B cell (primary cell): ENCODE measurements around the gene TEAD1. TPM values are rescaled to one million over a fixed set of nuclear protein-coding genes. Genes with fewer than 3 reads are reported as not detected.

Source experiments
- ATAC-seq: fragments of 200-7000 bp; cut with Tn5 transposase; one replicate; pipeline ENCODE4 v1.10.0; 2021; ENCODE audit warnings: low read depth, mild to moderate bottlenecking, moderate number of reproducible peaks, moderate library complexity
- CTCF ChIA-PET: fragments of 350-600 bp; sonication (Branson Sonifier 250); formaldehyde crosslinking; loops from one replicate; lab custom pipeline; 2021; ENCODE audit warnings: antibody characterized with exemption, inconsistent platforms; lab: Charles Lee
- POLR2A ChIA-PET: fragments of 350-600 bp; sonication (Branson Sonifier 250); formaldehyde crosslinking; loops from one replicate; lab custom pipeline; 2021; ENCODE audit warnings: antibody characterized with exemption; lab: Charles Lee
- DNase-seq: peaks from one replicate; pipeline ENCODE4 v3.0.0; 2013
- H2AFZ ChIP-seq: 2 replicates; pipeline ENCODE4 v1.6.1; 2012; ENCODE audit warnings: mild to moderate bottlenecking, low read depth, low read length; ENCODE audit not compliant: insufficient read depth, poor library complexity, severe bottlenecking
- H3K27ac ChIP-seq, 2 donors: 1 replicate in 1 of 2; 2 replicates in 1 of 2; pipeline ENCODE4 v1.5.1; 2012 to 2013; ENCODE audit warnings: low read length in 2 of 2, mild to moderate bottlenecking in 2 of 2, moderate library complexity in 1 of 2
- H3K27me3 ChIP-seq, 4 experiments: fragments of 200-600 bp in 1 of 4; sonication (generic) in 1 of 4; replicated peaks in 1 of 4; 1 replicate in 2 of 4; 2 replicates in 2 of 4; pipeline versions ENCODE4 v1.6.1 to v1.7.0; 2013 to 2016; ENCODE audit warnings: low read length in 3 of 4, mild to moderate bottlenecking in 2 of 4, mixed read lengths in 1 of 4, moderate library complexity in 1 of 4; ENCODE audit not compliant: insufficient read depth in 4 of 4, control insufficient read depth in 3 of 4; ENCODE audit errors: control extremely low read depth in 1 of 4
- H3K36me3 ChIP-seq, 2 experiments: replicated peaks in 1 of 2; 1 replicate in 1 of 2; 2 replicates in 1 of 2; pipeline versions ENCODE4 v1.6.1 to v1.7.1; 2013; ENCODE audit warnings: low read length in 1 of 2; ENCODE audit not compliant: insufficient read depth in 2 of 2, control insufficient read depth in 1 of 2; ENCODE audit errors: control extremely low read depth in 1 of 2, extremely low read depth in 1 of 2
- H3K4me1 ChIP-seq, 2 donors: fragments of 200-600 bp in 1 of 2; sonication (generic) in 1 of 2; 1 replicate in 1 of 2; 2 replicates in 1 of 2; pipeline versions ENCODE4 v1.5.1 to v1.6.1; 2013 to 2017; ENCODE audit warnings: low read length in 2 of 2; ENCODE audit not compliant: control insufficient read depth in 2 of 2, insufficient read depth in 2 of 2
- H3K4me2 ChIP-seq: replicated peaks from 2 replicates; pipeline ENCODE3; 2012; ENCODE audit warnings: mild to moderate bottlenecking, low read depth, low read length; ENCODE audit not compliant: poor library complexity, severe bottlenecking
- H3K4me3 ChIP-seq, 5 experiments: fragments of 200-600 bp in 1 of 5; sonication (generic) in 1 of 5; 1 replicate in 3 of 5; 2 replicates in 2 of 5; pipeline versions ENCODE4 v1.5.1 to v1.7.0; 2011 to 2016; ENCODE audit warnings: low read length in 4 of 5, mild to moderate bottlenecking in 4 of 5, low read depth in 2 of 5, control low read depth in 1 of 5, moderate library complexity in 1 of 5; ENCODE audit not compliant: insufficient read depth in 1 of 5; ENCODE audit errors: control extremely low read depth in 1 of 5, extremely low read depth in 1 of 5
- H3K79me2 ChIP-seq: fragments of 200-600 bp; sonication (generic); one replicate; pipeline ENCODE4 v1.6.0; 2016; ENCODE audit warnings: low read length; ENCODE audit not compliant: control insufficient read depth, insufficient read depth
- H3K9ac ChIP-seq: fragments of 200-600 bp; sonication (generic); 2 replicates; pipeline ENCODE4 v1.6.1; 2017; ENCODE audit warnings: mild to moderate bottlenecking, low read length, moderate library complexity
- H3K9me3 ChIP-seq, 3 donors: one replicate each; pipeline versions ENCODE4 v1.6.1 to v1.7.1; 2013; ENCODE audit warnings: low read length in 2 of 3; ENCODE audit not compliant: control insufficient read depth in 2 of 3, insufficient read depth in 1 of 3; ENCODE audit errors: control extremely low read depth in 1 of 3
- H4K20me1 ChIP-seq: 2 replicates; pipeline ENCODE4 v1.6.0; 2012; ENCODE audit warnings: mild to moderate bottlenecking, low read length; ENCODE audit not compliant: insufficient read depth, control insufficient read depth, poor library complexity, severe bottlenecking
- H3K27ac Mint-ChIP-seq: one replicate; pipeline ENCODE4 v1.8.0; 2021; ENCODE audit warnings: mixed read lengths
- H3K27me3 Mint-ChIP-seq: one replicate; pipeline ENCODE4 v1.8.0; 2021; ENCODE audit warnings: mixed read lengths
- H3K4me1 Mint-ChIP-seq: one replicate; pipeline ENCODE4 v1.8.0; 2021; ENCODE audit warnings: mixed read lengths
- H3K4me3 Mint-ChIP-seq: one replicate; pipeline ENCODE4 v1.8.0; 2021; ENCODE audit warnings: mixed read lengths
- H3K9me3 Mint-ChIP-seq: one replicate; pipeline ENCODE4 v1.8.0; 2022; ENCODE audit warnings: mixed read lengths; ENCODE audit not compliant: insufficient read depth
- EZH2 ChIP-seq: IDR thresholded peaks from 2 replicates; pipeline ENCODE4 v1.6.1; 2012; ENCODE audit warnings: borderline replicate concordance, low read depth, mild to moderate bottlenecking, moderate library complexity, low read length; ENCODE audit not compliant: insufficient read depth, poor library complexity, severe bottlenecking
- WGBS: methylation state at CpG from one replicate; pipeline ENCODE4 v1.1.5; 2013; ENCODE audit warnings: missing lambda C conversion rate; ENCODE audit not compliant: insufficient coverage; 5-methylcytosine and 5-hydroxymethylcytosine counted together
- intact Hi-C: fragments of 100-400 bp; cut with micrococcal nuclease; formaldehyde crosslinking; loops from one replicate; pipeline ENCODE4 v1.10.0; 2022
- polyA plus RNA-seq: library from polyadenylated mRNA; depleted of rRNA; stranded (reverse); fragments of >200 nt; gene quantifications from 2 replicates; pipeline ENCODE4 v1.2.3, GENCODE V29; 2012
- total RNA-seq, 2 donors: library from RNA; stranded (reverse); fragments of 120-200 nt in 1 of 2; gene quantifications; 1 replicate in 1 of 2; 2 replicates in 1 of 2; pipeline versions ENCODE4 v1.2.3 to v1.2.4, GENCODE V29; 2013 to 2022
- TF ChIP-seq, protein P1 (sequence below): fragments of 200-600 bp; IDR thresholded peaks from one replicate; pipeline ENCODE4 v1.8.0; 2022; ENCODE audit warnings: antibody characterized with exemption, mild to moderate bottlenecking

Gene TEAD1
- total and polyA plus RNA-seq, 2 donors (not counting 1 experiment from before 2014, with no cell fraction given): 0.30 TPM; not detected in 1

DNA sequence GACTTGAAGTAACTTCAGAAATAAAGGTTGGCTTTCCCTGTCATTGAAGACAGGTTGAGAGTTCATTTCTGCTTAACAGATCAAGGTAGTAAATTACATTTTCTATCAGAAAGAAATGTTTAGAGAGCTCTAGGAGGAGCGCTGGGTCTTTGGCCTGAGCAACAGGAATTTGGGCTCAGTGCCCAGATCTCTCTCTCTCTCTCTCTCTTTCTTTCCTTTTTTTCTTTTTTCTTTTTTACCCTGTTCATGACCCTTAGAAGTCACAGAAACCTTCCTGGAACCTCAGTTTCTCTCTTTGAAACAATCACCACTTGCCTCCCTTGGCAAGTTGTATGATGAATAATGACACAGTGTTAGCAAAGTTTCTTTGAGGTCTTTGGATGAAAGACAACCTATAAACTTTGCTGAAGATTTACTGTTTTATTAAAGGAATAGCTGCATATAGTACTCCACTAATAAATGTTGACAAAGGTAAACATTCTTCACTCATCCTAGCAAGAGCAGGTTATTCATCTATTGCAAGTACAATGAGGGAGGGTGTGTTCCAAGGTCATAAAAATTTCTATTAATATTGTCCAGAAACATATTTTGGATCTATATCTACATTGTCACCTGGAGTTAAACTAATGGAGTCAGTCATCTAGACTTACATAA is 299.4 kb downstream of the TEAD1 start:
- WGBS: 100% methylated on average over 1 of the region's 1 CpG
- H4K20me1 ChIP-seq: no peaks in the 10 kb centered on the region
- CTCF ChIA-PET: interaction anchor here (0.5 to 1.1 kb wide), 3 partner anchors 9 to 87 kb away, joined by 3 to 4 read pairs (median 3); no protein-coding TSS in a partner anchor

DNA sequence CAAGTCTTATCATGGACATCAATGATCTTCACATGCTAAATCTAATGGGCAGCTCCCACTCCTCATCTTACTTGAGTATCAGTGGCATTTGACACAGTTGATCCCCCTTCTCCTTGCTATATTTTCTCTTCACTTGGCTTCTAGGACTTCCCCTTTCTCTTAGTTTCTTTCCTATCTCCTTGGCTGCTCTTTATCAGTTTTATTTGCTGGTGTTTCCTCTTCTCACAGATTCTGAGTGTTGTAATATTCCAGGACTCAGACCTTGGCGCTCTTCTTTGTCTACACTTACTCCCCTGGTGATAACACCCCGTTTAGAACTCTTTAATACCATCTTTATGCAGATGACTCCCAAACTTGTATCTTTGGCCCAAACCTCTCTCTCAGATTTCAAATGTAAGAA is 301.0 kb downstream of the TEAD1 start:
- Mint-ChIP-seq H3K4me3 (no peak overlapping the region), H3K27ac (no peak overlapping the region), H3K4me1 (no peaks in the 10 kb centered on the region), H3K9me3 (no peaks in the 10 kb centered on the region), H3K27me3 (peaks cover 4% of the 10 kb centered on the region)
- Histone ChIP-seq H3K4me2 (no peak overlapping the region), H3K9me3 (no peaks in the 10 kb centered on the region), H3K4me3 (no peak overlapping the region), H3K27me3 (no peaks in the 10 kb centered on the region), H3K36me3 (no peaks in the 10 kb centered on the region), H3K4me1 (no peaks in the 10 kb centered on the region), H3K9ac (no peak overlapping the region), H3K79me2 (no peaks in the 10 kb centered on the region), H4K20me1 (no peaks in the 10 kb centered on the region), H2AFZ (no peak overlapping the region), H3K27ac (no peak overlapping the region)
- no peak for TF ChIP-seq EZH2
- TF ChIP-seq, protein P1, sequence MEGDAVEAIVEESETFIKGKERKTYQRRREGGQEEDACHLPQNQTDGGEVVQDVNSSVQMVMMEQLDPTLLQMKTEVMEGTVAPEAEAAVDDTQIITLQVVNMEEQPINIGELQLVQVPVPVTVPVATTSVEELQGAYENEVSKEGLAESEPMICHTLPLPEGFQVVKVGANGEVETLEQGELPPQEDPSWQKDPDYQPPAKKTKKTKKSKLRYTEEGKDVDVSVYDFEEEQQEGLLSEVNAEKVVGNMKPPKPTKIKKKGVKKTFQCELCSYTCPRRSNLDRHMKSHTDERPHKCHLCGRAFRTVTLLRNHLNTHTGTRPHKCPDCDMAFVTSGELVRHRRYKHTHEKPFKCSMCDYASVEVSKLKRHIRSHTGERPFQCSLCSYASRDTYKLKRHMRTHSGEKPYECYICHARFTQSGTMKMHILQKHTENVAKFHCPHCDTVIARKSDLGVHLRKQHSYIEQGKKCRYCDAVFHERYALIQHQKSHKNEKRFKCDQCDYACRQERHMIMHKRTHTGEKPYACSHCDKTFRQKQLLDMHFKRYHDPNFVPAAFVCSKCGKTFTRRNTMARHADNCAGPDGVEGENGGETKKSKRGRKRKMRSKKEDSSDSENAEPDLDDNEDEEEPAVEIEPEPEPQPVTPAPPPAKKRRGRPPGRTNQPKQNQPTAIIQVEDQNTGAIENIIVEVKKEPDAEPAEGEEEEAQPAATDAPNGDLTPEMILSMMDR: no peak
- intact Hi-C loops: no loop called here
- WGBS: 76% methylated on average over 2 of the region's 2 CpGs
- DNase-seq (no peak), ATAC-seq (no peak)
- ChIA-PET CTCF (no interaction called here), POLR2A (no interaction called here)

More for the DNA sequence above, 299.4 kb downstream of the TEAD1 start:
- intact Hi-C loops: no loop called here
- POLR2A ChIA-PET: no interaction called here
- Histone ChIP-seq H3K9ac (no peak overlapping the region), H3K9me3 (no peaks in the 10 kb centered on the region), H3K4me2 (no peak overlapping the region), H3K27ac (no peak overlapping the region), H3K4me1 (no peaks in the 10 kb centered on the region), H3K36me3 (no peaks in the 10 kb centered on the region), H3K27me3 (no peaks in the 10 kb centered on the region), H3K4me3 (no peak overlapping the region), H3K79me2 (no peaks in the 10 kb centered on the region), H2AFZ (no peak overlapping the region)
- DNase-seq (no peak), ATAC-seq (no peak)
- TF ChIP-seq, protein P1: no peak
- TF ChIP-seq EZH2: no peak
- H3K27ac Mint-ChIP-seq: no peak overlapping the region
- no peaks in the 10 kb centered on the region for H3K4me1 Mint-ChIP-seq
- H3K4me3 Mint-ChIP-seq: no peak overlapping the region
- no peaks in the 10 kb centered on the region for H3K9me3 Mint-ChIP-seq
- peaks cover 4% of the 10 kb centered on the region for H3K27me3 Mint-ChIP-seq
